ENCODE results near the gene KCNJ16.

Gene KCNJ16

DNA sequence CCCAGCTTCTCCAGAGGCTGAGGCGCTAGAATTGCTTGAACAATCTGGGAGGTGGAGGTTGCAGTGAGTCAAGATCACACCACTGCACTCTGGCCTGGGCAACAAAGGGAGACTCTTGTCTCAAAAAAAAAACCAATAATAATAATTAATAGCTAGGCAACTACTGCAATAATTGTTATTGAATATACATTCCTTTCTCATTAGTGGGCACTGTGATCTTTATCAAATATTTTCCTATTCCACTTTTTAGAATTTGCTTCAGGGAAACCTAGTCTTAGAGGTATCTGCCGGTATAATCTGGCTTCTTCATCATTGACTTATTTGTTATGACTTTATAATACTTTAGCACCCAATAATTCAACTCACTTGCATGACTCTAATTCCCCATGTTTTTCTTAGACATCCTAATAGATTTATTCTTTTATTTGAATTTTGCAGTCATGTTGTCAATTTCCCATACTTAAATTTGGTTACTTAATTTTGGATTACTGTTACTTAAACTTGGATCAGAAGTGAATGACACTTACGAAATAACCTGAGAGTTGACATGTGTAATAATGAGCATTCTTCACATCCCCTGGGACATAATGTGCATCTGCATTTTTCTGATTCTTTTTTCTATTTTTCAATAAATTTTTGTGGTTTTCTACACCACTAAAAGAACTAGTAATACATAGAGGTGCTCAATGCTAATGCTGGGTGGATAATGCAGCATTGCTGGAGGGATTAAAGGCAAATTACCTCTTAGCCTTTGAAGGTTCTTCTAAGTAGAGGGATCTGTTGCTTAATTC, 25.0 kb upstream of the KCNJ16 start:
- no peak for DNase-seq (ENCODE audit: extremely low read depth, low read depth)
- no peak overlapping the region for H3K4me3 ChIP-seq (replicated peaks; ENCODE audit: low read depth, low read length)
- TF ChIP-seq, protein P1, sequence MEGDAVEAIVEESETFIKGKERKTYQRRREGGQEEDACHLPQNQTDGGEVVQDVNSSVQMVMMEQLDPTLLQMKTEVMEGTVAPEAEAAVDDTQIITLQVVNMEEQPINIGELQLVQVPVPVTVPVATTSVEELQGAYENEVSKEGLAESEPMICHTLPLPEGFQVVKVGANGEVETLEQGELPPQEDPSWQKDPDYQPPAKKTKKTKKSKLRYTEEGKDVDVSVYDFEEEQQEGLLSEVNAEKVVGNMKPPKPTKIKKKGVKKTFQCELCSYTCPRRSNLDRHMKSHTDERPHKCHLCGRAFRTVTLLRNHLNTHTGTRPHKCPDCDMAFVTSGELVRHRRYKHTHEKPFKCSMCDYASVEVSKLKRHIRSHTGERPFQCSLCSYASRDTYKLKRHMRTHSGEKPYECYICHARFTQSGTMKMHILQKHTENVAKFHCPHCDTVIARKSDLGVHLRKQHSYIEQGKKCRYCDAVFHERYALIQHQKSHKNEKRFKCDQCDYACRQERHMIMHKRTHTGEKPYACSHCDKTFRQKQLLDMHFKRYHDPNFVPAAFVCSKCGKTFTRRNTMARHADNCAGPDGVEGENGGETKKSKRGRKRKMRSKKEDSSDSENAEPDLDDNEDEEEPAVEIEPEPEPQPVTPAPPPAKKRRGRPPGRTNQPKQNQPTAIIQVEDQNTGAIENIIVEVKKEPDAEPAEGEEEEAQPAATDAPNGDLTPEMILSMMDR (IDR thresholded peaks at IDR 0.05; ENCODE audit: low read depth, low read length, missing control alignments) = no peak

DNA sequence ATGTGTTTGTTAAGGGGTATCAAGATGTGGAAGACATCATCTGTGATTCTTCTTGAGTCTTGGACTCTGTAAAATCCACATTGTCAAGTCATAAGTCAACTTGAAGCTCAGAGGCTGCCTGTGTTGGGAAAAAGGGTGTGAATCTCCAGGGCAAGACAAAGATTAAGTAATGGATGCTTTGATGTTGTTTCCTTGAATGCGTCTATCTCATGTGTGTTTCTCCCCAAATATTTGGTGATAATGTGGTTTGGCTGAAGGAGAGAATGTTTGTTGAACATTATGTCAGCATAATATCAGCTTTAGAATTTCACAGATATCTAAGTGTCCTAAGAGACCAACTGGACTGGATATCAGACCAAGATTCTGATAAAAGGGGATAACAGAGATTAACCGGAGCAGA, 24.1 kb upstream of the KCNJ16 start:
- DNase-seq (ENCODE audit: extremely low read depth, low read depth) = no peak
- H3K4me3 ChIP-seq (replicated peaks; ENCODE audit: low read depth, low read length) = no peak overlapping the region
- TF ChIP-seq, protein P1 (IDR thresholded peaks at IDR 0.05; ENCODE audit: low read depth, low read length, missing control alignments) = no peak

DNA sequence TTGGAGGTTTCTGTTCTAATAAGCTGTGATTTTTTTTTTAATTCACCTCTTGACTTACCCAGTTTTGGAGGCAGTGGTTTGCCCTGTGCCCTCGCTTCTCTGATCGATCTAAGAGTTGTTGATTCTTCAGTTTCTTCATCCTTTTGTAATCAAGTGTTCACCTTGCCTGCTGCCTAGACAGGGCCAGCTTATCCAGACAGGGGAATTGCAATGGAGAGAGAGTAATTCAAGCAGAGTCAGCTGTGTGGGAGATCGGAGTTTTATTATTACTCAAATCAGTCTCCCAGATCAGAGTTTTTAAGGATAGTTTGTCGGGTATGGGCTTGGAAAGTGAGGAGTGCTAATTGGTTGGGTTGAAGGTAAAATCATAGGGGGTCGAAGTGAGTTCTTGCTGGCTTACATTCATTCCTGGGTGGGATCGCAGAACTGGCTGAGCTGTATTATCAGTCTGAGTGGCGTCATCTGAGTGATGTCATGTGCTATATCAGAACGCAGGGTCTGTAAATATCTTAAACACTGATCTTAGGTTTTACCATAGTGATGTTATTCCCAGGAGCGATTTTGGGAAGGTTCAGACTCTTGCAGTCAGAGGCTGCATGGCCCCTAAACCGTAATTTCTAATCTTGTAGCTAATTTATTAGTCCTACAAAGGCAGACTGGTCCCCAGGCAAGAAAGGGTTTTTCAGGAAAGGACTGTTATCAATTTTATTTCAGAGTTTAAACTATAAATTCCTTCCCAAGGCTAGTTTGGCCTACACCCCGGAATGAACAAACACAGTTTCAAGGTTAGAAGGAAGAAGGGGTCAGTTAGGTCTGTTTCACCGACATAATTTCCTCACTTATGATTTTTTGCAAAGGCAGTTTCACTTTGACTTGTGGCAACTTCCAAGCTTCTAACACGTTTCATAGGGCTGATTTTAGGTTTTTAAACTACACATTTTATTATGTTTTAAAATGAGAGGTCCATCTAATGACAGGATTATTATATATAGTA, 21.5 kb upstream of the KCNJ16 start:
- TF ChIP-seq, protein P1 (IDR thresholded peaks at IDR 0.05; ENCODE audit: low read depth, low read length, missing control alignments) = no peak
- DNase-seq (ENCODE audit: extremely low read depth, low read depth) = no peak
- H3K4me3 ChIP-seq (replicated peaks; ENCODE audit: low read depth, low read length) = no peak overlapping the region

DNA sequence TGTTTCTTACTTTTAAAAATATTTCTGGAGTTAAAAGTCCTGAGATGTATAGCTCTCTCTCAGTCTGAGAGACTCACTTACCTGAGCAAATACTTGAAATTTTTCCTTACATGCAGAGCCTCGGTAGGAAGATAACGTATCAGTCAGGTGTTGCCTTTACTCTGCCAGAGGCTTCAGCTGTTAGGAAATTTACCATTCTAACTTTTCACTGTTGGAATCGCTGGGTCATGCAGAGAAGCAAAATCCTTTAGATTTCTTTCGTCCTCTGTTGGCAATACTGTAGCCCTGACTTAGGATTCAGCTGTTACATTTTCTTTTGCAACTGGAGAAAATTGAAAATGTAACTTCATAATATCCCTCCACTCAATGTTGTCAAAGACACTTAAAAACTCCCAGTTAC, 20.0 kb upstream of the KCNJ16 start:
- no peak overlapping the region for H3K4me3 ChIP-seq (replicated peaks; ENCODE audit: low read depth, low read length)
- no peak for DNase-seq (ENCODE audit: extremely low read depth, low read depth)
- TF ChIP-seq, protein P1 (IDR thresholded peaks at IDR 0.05; ENCODE audit: low read depth, low read length, missing control alignments) = no peak

DNA sequence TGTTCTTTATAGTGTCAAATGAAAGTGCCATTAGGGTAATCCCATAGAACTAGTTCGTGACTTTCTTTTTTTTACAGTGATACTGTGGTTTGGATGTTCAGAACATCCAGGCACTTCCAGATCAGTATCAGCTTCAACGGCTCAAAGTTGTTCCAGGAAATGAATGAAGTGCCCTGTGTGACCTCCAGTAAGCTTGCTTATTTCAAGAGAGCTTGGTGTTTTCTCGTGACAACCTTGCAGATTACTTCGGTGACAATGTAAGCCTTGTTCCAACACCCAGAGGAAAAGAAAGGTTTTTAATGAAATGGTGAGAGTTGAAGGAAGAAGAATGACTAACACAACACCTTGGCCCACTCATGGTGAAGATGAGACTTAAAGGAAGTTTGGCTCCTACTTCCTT, 16.0 kb upstream of the KCNJ16 start:
- DNase-seq (ENCODE audit: extremely low read depth, low read depth) = no peak
- H3K4me3 ChIP-seq (replicated peaks; ENCODE audit: low read depth, low read length) = no peak overlapping the region
- TF ChIP-seq, protein P1 (IDR thresholded peaks at IDR 0.05; ENCODE audit: low read depth, low read length, missing control alignments) = no peak

DNA sequence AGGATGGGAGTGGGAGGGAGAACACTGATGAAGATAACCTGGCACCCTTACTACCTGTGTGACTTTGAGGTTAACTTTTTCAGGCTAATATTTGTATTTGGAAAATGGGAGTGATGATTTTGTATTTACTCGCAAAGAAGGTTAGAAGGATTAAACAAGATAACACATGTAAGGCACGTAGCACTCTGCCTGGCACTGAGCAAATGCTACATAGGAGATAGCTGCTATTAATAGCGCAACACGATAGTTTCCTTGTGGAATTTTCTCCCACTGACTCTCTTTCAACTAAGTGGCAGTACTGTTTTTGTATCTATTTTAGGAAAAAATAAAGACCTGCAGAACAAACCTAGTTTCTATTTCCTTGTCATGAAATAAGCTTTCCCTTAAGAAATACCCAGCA, 15.4 kb upstream of the KCNJ16 start:
- TF ChIP-seq, protein P1 (IDR thresholded peaks at IDR 0.05; ENCODE audit: low read depth, low read length, missing control alignments) = no peak

More for the DNA sequence above, 15.4 kb upstream of the KCNJ16 start:
- H3K4me3 ChIP-seq (replicated peaks; ENCODE audit: low read depth, low read length) = no peak overlapping the region
- no peak for DNase-seq (ENCODE audit: extremely low read depth, low read depth)

Data from HFF-Myc (cell line).